Fibroblast of pulmonary artery (primary cell): ENCODE measurements around the gene RSPH3.

Source experiments
- DNase-seq: peaks from one replicate; pipeline ENCODE4 v3.0.0-alpha.2; 2010; ENCODE audit warnings: low read depth
- H3K4me3 ChIP-seq: replicated peaks from 2 replicates; pipeline ENCODE4 v1.5.1; 2011; ENCODE audit warnings: low read depth, mild to moderate bottlenecking, control low read depth, low read length, moderate library complexity
- CTCF ChIP-seq: IDR thresholded peaks from 2 replicates; pipeline ENCODE4 v1.5.1; 2011; ENCODE audit warnings: mild to moderate bottlenecking, control low read depth, low read length, inconsistent platforms; ENCODE audit errors: missing control alignments

Gene RSPH3

DNA sequence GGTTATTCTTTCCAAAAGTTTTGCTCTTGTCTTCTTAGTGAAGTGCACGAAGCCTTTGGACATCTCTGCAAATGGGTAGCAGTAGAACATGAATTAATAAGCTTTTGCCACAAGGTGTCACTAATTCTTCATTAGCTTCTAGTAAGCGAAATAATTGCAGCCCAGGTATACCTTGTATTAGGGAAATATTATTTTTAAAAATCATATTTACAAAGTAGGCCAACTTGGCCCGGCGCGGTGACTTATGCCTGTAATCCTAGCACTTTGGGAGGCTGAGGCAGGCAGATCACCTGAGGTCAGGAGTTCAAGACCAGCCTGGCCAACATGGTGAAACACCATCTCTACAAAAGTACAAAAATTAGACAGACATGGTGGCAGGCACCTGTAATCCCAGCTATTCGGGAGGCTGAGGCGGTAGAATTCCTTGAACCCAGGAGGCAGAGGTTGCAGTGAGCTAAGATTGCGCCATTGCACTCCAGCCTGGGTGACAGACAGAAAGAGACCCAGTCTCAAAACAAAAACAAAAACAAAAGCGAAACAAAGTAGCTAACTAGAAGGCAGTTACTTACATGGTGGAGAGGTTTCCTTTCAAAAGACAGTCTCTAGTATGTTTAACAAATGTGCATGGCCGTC, 8.8 kb upstream of the RSPH3 start:
- DNase-seq: peak; percentile 58
- TF ChIP-seq CTCF: peak; percentile 42
- H3K4me3 ChIP-seq: no peak overlapping the region

GRCh38 chr6:159007510-159007909, 7.5 kb upstream of the RSPH3 start:
- H3K4me3 ChIP-seq: no peak overlapping the region
- DNase-seq: no peak
- no peak for TF ChIP-seq CTCF

DNA sequence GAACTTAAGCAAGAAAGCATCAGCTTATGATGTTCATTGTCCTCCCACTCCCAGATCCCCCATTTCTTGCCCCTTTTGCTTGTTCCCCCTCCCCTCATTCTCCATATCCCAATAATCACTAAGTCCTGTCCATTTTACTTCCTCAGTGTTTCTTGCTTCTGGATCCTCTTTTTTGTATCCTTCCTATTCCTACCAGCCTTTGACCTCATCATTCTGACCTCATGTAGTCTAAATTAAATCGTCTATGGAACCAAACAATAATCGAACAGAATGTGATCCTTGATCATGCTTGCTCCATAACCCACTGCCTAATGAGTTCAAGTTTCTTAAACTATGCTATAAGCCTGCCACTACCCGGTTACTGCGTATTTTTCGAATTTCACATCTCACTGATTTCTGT, 5.4 kb upstream of the RSPH3 start:
- TF ChIP-seq CTCF: no peak
- no peak for DNase-seq
- no peak overlapping the region for H3K4me3 ChIP-seq

DNA sequence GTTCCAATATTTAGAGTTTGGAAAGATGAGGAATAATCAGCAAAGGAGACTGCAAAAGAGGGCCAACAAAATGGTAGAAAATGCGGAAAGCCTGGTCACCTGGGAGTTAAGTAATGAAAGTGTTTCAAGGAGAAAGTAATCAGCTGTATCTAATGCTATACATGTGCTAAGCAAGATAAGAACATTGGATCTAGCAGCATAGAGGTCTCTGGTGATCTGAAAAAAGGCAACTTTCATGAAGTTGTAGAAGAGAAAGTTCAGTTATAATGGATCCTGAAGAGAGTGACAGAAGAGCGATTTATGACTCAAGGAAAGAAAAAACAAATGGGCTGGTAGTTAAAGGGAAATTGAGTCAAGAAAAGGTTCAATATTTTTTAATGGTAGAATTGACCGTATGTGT, 4.6 kb upstream of the RSPH3 start:
- H3K4me3 ChIP-seq: no peak overlapping the region
- TF ChIP-seq CTCF: no peak
- no peak for DNase-seq

DNA sequence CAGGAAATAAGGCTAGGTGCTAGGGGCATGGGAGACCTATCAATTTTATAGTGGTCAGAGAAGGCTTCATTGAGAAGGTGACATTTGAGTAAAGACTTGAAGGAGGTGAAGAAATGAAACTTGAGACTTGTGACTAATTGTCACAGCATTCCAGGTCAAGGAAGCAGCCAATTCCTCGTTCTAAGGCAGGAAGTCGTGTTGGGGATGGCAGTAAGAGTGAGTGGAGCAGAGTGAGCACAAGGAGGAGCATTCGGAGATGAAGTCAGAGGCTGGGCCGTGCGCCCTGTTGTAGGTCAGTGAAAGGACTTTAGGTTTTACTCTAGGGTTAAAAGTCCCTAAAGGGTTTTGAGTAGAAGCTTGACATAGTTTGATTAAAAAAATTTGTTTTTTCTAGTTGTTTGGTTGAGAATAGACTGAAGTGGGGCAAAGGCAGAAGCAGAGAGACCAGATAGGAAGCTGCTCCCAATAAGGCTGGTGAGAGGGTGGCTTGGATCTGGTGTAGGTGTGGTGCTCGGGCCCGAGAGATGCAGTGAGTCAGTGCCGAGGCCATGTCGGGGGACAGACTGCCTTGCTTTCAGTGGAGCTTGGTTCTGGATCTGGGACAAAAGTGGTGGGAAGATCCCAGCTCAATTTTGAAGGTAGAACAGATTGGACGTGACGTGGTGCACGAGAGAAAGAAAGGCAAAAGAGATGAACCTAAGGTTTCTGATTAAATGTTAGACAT, 2.6 kb upstream of the RSPH3 start:
- no peak for TF ChIP-seq CTCF
- no peak overlapping the region for H3K4me3 ChIP-seq
- peak; percentile 16 for DNase-seq

GRCh38 chr6:158999154-158999665, 792 bp downstream of the RSPH3 start:
- H3K4me3 ChIP-seq: peak overlapping the region; percentile 90
- DNase-seq: peak; percentile 14
- no peak for TF ChIP-seq CTCF
